Progenitor cell of endocrine pancreas (in vitro differentiated cells): ENCODE data around the gene KIF4B. TPM values are rescaled to one million over a fixed set of nuclear protein-coding genes. Genes with fewer than 3 reads are reported as not detected.

Experiments
- DNase-seq: peaks from one replicate; pipeline ENCODE4 v3.0.0; 2021; ENCODE audit warnings: low spot score; ENCODE audit not compliant: unreplicated experiment
- H3K27ac Mint-ChIP-seq: 2 replicates; pipeline ENCODE4 v1.8.0; 2021; ENCODE audit warnings: mild to moderate bottlenecking, moderate library complexity, mixed read lengths
- H3K27me3 Mint-ChIP-seq: 2 replicates; pipeline ENCODE4 v1.8.0; 2021; ENCODE audit warnings: mixed read lengths
- H3K36me3 Mint-ChIP-seq: 2 replicates; pipeline ENCODE4 v1.8.0; 2022; ENCODE audit warnings: mixed read lengths; ENCODE audit not compliant: insufficient read depth
- H3K4me1 Mint-ChIP-seq: 2 replicates; pipeline ENCODE4 v1.8.0; 2021; ENCODE audit warnings: low read depth, mixed read lengths
- H3K4me3 Mint-ChIP-seq: 2 replicates; pipeline ENCODE4 v1.8.0; 2021; ENCODE audit warnings: low read depth, mild to moderate bottlenecking, moderate library complexity, mixed read lengths
- H3K9me3 Mint-ChIP-seq: 2 replicates; pipeline ENCODE4 v1.8.0; 2021; ENCODE audit warnings: low read depth, mixed read lengths
- CTCF ChIP-seq: fragments of 200-600 bp; sonication (generic); IDR thresholded peaks from one replicate; pipeline ENCODE4 v1.5.0; 2021; ENCODE audit warnings: antibody characterized with exemption, mild to moderate bottlenecking; ENCODE audit not compliant: unreplicated experiment
- total RNA-seq: library from RNA; stranded (reverse); gene quantifications from 2 replicates; pipeline ENCODE4 v1.2.1, GENCODE V29; 2021

The KIF4B gene
- total RNA-seq, 1 donor from 2014 or later = not detected

- H3K27me3 Mint-ChIP-seq = no peaks in the 10 kb centered on the region
- H3K36me3 Mint-ChIP-seq = no peaks in the 10 kb centered on the region
- peaks cover 8% of the 10 kb centered on the region for H3K4me1 Mint-ChIP-seq
- no peak overlapping the region for H3K27ac Mint-ChIP-seq
- TF ChIP-seq CTCF = no peak
- no peak overlapping the region for H3K4me3 Mint-ChIP-seq
- H3K9me3 Mint-ChIP-seq = peaks cover 6% of the 10 kb centered on the region
- DNase-seq = no peak
Measured at GRCh38 chr5:155047818-155048217, 34.3 kb downstream of the KIF4B start.

GRCh38 chr5:155049569-155050383 is 36.2 kb downstream of the KIF4B start:
- Mint-ChIP-seq H3K36me3 (no peaks in the 10 kb centered on the region), H3K27me3 (no peaks in the 10 kb centered on the region), H3K4me3 (no peak overlapping the region), H3K27ac (no peak overlapping the region), H3K4me1 (peaks cover 12% of the 10 kb centered on the region), H3K9me3 (no peaks in the 10 kb centered on the region)
- TF ChIP-seq CTCF = peak; percentile 57
- no peak for DNase-seq

- peaks cover 9% of the 10 kb centered on the region for H3K4me1 Mint-ChIP-seq
- no peaks in the 10 kb centered on the region for H3K36me3 Mint-ChIP-seq
- TF ChIP-seq CTCF = no peak
- H3K4me3 Mint-ChIP-seq = no peak overlapping the region
- no peak overlapping the region for H3K27ac Mint-ChIP-seq
- DNase-seq = no peak
- H3K27me3 Mint-ChIP-seq = no peaks in the 10 kb centered on the region
- no peaks in the 10 kb centered on the region for H3K9me3 Mint-ChIP-seq
Measured at GRCh38 chr5:155050384-155051019, 36.9 kb downstream of the KIF4B start.

GRCh38 chr5:155052532-155052931 is 39.0 kb downstream of the KIF4B start:
- H3K36me3 Mint-ChIP-seq = no peaks in the 10 kb centered on the region
- H3K4me3 Mint-ChIP-seq = no peak overlapping the region
- TF ChIP-seq CTCF = no peak
- no peak overlapping the region for H3K27ac Mint-ChIP-seq
- no peaks in the 10 kb centered on the region for H3K27me3 Mint-ChIP-seq
- H3K9me3 Mint-ChIP-seq = no peaks in the 10 kb centered on the region
- DNase-seq = no peak
- peaks cover 9% of the 10 kb centered on the region for H3K4me1 Mint-ChIP-seq

GRCh38 chr5:155053501-155053900 is 39.9 kb downstream of the KIF4B start:
- Mint-ChIP-seq H3K36me3 (no peaks in the 10 kb centered on the region), H3K27me3 (no peaks in the 10 kb centered on the region), H3K4me3 (no peak overlapping the region), H3K9me3 (no peaks in the 10 kb centered on the region), H3K4me1 (peaks cover 9% of the 10 kb centered on the region), H3K27ac (no peak overlapping the region)
- no peak for DNase-seq
- no peak for TF ChIP-seq CTCF
